ENCODE measurements around the gene LRRC26. TPM values are rescaled to one million over a fixed set of nuclear protein-coding genes. Genes with fewer than 3 reads are reported as not detected.
A peak's percentile ranks its signal among the peaks of the same experiment; 100 is the strongest.

The LRRC26 gene
- total RNA-seq, 1 donor from 2014 or later: not detected

DNA sequence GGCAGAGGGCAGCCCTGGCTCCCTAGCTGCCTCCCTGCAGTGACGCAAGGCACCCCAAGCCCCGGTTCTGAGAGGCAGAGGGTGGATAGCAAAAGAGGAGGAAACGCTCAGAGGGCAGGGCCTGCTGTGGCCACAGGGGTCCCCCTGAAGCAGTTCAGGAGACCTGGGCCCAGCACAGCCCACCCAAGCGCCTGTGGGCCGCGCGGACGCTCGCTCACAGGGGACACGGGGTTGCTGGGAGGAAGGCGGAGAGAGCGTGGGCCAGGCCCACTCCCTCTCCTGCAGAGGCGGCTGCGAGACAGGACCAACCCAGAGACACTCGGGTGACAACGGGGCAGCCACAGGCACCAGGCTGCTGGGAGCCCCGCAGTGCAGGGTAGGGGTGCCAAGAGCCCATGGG, 9.9 kb upstream of the LRRC26 start:
- Histone ChIP-seq H3K4me3 (no peak overlapping the region), H3K27ac (no peak overlapping the region), H3K36me3 (peaks cover 60% of the 10 kb centered on the region in 2 donors), H3K9me3 (no peaks in the 10 kb centered on the region), H3K27me3 (no peaks in the 10 kb centered on the region), H3K4me1 (no peaks in the 10 kb centered on the region)
- TF ChIP-seq, protein P1, sequence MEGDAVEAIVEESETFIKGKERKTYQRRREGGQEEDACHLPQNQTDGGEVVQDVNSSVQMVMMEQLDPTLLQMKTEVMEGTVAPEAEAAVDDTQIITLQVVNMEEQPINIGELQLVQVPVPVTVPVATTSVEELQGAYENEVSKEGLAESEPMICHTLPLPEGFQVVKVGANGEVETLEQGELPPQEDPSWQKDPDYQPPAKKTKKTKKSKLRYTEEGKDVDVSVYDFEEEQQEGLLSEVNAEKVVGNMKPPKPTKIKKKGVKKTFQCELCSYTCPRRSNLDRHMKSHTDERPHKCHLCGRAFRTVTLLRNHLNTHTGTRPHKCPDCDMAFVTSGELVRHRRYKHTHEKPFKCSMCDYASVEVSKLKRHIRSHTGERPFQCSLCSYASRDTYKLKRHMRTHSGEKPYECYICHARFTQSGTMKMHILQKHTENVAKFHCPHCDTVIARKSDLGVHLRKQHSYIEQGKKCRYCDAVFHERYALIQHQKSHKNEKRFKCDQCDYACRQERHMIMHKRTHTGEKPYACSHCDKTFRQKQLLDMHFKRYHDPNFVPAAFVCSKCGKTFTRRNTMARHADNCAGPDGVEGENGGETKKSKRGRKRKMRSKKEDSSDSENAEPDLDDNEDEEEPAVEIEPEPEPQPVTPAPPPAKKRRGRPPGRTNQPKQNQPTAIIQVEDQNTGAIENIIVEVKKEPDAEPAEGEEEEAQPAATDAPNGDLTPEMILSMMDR (IDR thresholded peaks at IDR 0.05): no peak
- intact Hi-C loops (cut with DNase I): no loop called here
- no peak for DNase-seq (ENCODE audit: low spot score in 2 of 2)

DNA sequence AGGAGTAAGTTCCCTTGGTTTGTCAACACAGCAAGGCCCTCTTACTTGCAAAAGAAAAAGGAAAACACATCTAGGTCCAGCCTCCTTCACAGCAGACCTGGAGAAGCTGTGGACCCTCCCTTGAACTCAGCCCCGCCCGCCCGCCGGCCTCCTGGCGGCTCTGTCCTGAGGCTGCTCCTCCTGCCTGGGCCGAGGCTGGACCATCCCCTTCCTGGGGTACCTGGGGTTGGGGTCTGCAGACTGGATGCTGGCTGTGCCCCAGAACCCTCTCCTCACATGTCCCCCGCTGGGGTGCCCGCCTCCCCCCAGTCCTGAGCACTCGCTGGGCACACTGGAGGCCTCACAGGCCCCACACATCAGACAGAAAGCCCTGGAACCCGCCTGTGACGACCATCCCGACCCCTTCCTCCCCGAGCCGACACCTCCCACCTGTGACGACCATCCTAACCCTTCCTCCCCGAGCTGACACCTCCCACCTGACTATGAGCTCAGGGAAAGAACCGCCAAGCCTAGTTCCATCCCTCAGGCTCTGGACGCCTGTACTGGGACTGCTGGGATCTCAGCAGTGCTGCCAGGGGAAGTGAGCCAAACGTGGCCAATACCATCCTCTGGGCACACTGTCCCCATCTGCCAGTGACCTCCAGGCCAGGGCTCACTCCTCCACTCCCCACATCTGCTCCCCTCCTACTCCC, 9.2 kb upstream of the LRRC26 start:
- no peaks in the 10 kb centered on the region for H3K4me1 ChIP-seq
- H3K36me3 ChIP-seq: peaks cover 53 to 55% of the 10 kb centered on the region in 2 donors
- no peak for DNase-seq (ENCODE audit: low spot score in 2 of 2)
- no peaks in the 10 kb centered on the region for H3K27me3 ChIP-seq
- no peaks in the 10 kb centered on the region for H3K9me3 ChIP-seq
- no peak overlapping the region for H3K27ac ChIP-seq
- no peak overlapping the region for H3K4me3 ChIP-seq
- intact Hi-C loops (cut with DNase I): no loop called here
- TF ChIP-seq, protein P1 (IDR thresholded peaks at IDR 0.05): no peak

DNA sequence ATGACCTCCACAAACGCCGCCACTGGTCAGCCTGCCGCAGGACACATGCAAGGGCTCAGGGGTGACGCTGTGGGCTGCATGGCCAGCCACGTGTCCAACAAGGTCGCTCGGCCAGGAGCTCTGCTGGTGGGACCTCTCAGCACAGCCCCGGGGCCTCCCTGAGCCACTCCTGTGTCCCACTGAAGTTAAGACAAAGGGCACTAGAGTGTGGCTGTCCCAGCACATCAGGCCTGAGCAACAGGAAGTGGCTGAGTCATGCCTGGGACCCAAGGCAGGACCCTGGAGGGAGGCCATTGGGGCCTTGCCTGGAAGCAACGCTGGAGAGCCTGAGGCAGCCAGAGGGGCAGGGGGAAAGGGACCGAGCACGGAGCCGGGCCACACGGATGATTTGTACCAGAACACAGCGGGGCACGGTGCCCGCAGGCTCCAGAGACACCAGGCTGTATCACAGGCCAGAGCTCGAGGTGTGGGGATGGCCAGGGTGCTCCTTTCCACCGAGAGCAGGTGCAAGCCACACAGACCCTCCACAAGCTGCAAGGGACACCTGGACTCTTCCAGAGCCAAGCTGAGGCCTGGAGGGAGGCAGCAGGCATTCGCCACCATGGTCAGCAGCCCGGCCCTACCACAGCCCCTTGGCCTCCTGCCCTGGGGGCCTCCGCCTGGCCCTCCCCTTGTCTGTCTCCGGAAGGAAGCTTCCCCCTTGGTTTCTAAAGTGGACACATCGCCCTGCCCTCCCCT, 8.5 kb upstream of the LRRC26 start:
- TF ChIP-seq, protein P1 (IDR thresholded peaks at IDR 0.05): no peak
- H3K27me3 ChIP-seq: no peaks in the 10 kb centered on the region

GRCh38 chr9:137176302-137177182, 6.7 kb upstream of the LRRC26 start:
- H3K36me3 ChIP-seq: peaks cover 29 to 30% of the 10 kb centered on the region in 2 donors

More for the DNA sequence above, 8.5 kb upstream of the LRRC26 start:
- Histone ChIP-seq H3K36me3 (peaks cover 46 to 48% of the 10 kb centered on the region in 2 donors), H3K27ac (no peak overlapping the region), H3K4me1 (no peaks in the 10 kb centered on the region), H3K9me3 (no peaks in the 10 kb centered on the region), H3K4me3 (no peak overlapping the region)
- intact Hi-C loops (cut with DNase I): no loop called here
- DNase-seq (ENCODE audit: low spot score in 2 of 2): no peak

More at GRCh38 chr9:137176302-137177182, 6.7 kb upstream of the LRRC26 start:
- intact Hi-C loops (cut with DNase I): no loop called here
- H3K4me1 ChIP-seq: no peaks in the 10 kb centered on the region
- TF ChIP-seq, protein P1 (IDR thresholded peaks at IDR 0.05): peak in 1 of 3 experiments; percentile 21
- H3K27me3 ChIP-seq: no peaks in the 10 kb centered on the region
- DNase-seq (ENCODE audit: low spot score in 2 of 2): no peak
- H3K9me3 ChIP-seq: no peaks in the 10 kb centered on the region
- no peak overlapping the region for H3K27ac ChIP-seq
- no peak overlapping the region for H3K4me3 ChIP-seq
